T-helper 2 cell (primary cell): ENCODE results near the gene TMOD1.
A peak's percentile ranks its signal among the peaks of the same experiment; 100 is the strongest.
"Not testable (repeated sequence)": the region's sequence is repeated elsewhere in the genome, so short reads cannot be mapped to it uniquely, and the experiment has no call there.

ENCODE experiments used
- DNase-seq, 5 experiments: peaks; one replicate each; pipeline versions ENCODE4 v3.0.0 to v3.0.0-alpha.2; 2012 to 2022

The TMOD1 gene

GRCh38 chr9:97599314-97599846 lies 97.9 kb downstream of the TMOD1 start:
- DNase-seq: no peak

- no peak for DNase-seq
Observed at GRCh38 chr9:97600531-97601227, 99.2 kb downstream of the TMOD1 start.

GRCh38 chr9:97601228-97601898 lies 99.9 kb downstream of the TMOD1 start:
- DNase-seq: no peak

GRCh38 chr9:97602430-97602829 lies 101.0 kb downstream of the TMOD1 start:
- no peak for DNase-seq

- no peak for DNase-seq
Observed at GRCh38 chr9:97604901-97605645, 103.6 kb downstream of the TMOD1 start.

- DNase-seq: peak in 4 of 5 experiments; percentile 22 to 54 (median 35)
Observed at GRCh38 chr9:97615439-97616072, 114.1 kb downstream of the TMOD1 start.

GRCh38 chr9:97617939-97618416 lies 116.5 kb downstream of the TMOD1 start:
- peak in 1 of 5 experiments; percentile 34 for DNase-seq

- DNase-seq: not testable (repeated sequence)
Observed at GRCh38 chr9:97620063-97620462, 118.6 kb downstream of the TMOD1 start.

- DNase-seq: not testable (repeated sequence)
Observed at GRCh38 chr9:97622483-97622882, 121.0 kb downstream of the TMOD1 start.

- no peak for DNase-seq
Observed at GRCh38 chr9:97623946-97624345, 122.5 kb downstream of the TMOD1 start.

DNA sequence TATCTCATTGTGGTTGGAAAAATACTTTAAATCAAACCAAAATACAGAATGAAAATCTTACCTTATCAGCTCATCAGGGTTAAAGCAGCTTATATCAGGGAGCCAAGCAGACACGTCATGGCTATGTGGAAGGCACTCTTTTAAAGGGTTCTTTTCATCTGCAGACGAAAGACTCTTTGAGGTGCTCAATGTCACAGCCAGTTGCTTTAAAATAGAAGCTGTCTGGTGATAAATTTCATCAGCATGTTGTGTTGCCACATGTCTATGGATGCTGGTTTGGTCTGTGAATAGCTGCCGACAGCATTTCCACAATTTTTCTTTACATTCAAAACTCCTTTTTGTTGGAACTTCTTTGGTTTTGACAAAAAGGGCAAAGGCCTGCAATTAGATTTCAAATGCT lies 124.2 kb downstream of the TMOD1 start:
- no peak for DNase-seq

- DNase-seq: no peak
Observed at GRCh38 chr9:97627624-97628023, 126.2 kb downstream of the TMOD1 start.

GRCh38 chr9:97628668-97629067 lies 127.2 kb downstream of the TMOD1 start:
- no peak for DNase-seq

- no peak for DNase-seq
Observed at GRCh38 chr9:97629156-97629555, 127.7 kb downstream of the TMOD1 start.

GRCh38 chr9:97630591-97630990 lies 129.1 kb downstream of the TMOD1 start:
- DNase-seq: no peak

GRCh38 chr9:97632248-97632984 lies 130.9 kb downstream of the TMOD1 start:
- no peak for DNase-seq

DNA sequence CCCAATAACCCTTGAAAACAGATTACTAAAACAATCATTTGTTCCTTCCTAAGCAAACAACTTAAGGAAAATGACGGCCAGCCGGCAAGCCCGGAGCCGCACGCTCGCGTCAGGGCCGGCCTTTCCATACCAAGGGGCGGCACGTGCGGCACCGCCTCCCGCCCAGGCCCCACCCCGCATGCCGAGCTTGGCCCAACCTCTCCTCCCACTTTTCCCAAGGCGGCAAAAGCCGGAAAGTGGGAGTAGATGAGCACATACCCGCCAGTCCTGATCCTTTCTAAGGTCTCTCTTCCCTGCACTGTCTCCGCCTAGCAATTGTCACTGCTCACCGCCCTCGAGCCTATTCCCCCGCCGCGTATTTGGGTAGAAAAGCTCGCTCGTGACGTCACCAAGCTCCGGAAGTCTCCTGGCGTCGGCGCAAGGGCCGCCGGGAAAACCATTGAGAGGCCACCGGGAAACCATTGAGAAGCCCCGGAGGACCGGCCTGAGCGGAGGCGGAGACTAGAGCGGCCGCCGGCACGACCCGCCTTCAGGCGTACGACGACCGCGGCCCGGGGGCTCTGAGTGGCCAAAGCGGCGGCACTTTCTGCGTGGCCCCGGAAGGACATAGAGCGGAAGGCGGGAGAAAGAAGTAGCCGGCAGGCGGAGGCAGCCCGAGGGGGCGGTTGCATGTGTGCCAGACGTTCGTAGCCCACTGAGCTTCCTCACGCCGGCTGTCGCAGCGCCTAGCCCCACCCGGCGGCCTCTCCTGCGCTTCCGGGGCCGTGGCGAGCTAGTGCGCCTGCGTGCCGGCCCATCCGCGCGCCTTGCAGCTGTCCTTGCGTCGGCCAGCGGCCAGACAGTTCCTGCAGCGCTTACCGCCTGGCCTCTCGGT lies 131.8 kb downstream of the TMOD1 start, which contains the start of the genes NCBP1 and TSTD2:
Gene NCBP1, plus strand, starts transcription at position 837 of the 874 bp plus-strand sequence. CDS start 61 bp downstream, outside the sequence.
Gene TSTD2, minus strand, starts transcription at position 384 of the 874 bp plus-strand sequence. CDS start 5,806 bp downstream, outside the sequence.
- DNase-seq: peak; percentile 79 to 99 (median 91)

- DNase-seq: peak in 1 of 5 experiments; percentile 43
Observed at GRCh38 chr9:97633859-97634490, 132.5 kb downstream of the TMOD1 start.

DNA sequence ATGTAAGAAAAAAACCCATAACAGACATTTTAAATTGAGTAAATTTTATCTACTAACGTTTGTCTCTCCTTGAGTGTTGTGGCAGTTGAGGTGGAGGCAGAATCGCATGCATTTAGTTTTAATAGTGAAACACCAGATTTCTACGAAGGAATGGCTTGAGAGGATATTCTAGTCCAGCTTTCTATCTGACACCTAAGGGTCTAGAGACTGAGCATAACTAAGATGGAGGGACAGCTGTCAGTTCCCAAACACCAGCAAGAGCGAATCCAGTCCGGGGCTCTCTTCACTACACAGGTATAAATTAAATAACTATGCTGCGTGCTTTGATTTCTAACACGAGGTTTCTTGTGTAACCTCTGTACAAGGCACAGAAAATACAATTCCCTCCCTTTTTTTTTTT lies 133.6 kb downstream of the TMOD1 start:
- no peak for DNase-seq

GRCh38 chr9:97636903-97637302 lies 135.4 kb downstream of the TMOD1 start:
- no peak for DNase-seq
